Epithelial cell of proximal tubule (primary cell): ENCODE data around the gene PPIL1. TPM values are rescaled to one million over a fixed set of nuclear protein-coding genes. Genes with fewer than 3 reads are reported as not detected.

Source experiments
- DNase-seq: peaks from one replicate; pipeline ENCODE4 v3.0.0-alpha.2; 2011; ENCODE audit warnings: low read depth
- H3K4me3 ChIP-seq: 2 replicates; pipeline ENCODE4 v1.5.1; 2011; ENCODE audit warnings: low read depth, mild to moderate bottlenecking, low read length
- total RNA-seq: library from RNA; depleted of rRNA; stranded (reverse); fragments of >200 nt; gene quantifications from 2 replicates; pipeline ENCODE4 v1.2.3, GENCODE V29; 2015
- TF ChIP-seq, protein P1 (sequence below): conservative IDR thresholded peaks from 2 replicates; pipeline ENCODE4 v1.5.1; 2012; ENCODE audit warnings: low read depth, mild to moderate bottlenecking, low read length

Gene PPIL1
- total RNA-seq, 1 donor from 2014 or later: 26.6 TPM

- TF ChIP-seq, protein P1, sequence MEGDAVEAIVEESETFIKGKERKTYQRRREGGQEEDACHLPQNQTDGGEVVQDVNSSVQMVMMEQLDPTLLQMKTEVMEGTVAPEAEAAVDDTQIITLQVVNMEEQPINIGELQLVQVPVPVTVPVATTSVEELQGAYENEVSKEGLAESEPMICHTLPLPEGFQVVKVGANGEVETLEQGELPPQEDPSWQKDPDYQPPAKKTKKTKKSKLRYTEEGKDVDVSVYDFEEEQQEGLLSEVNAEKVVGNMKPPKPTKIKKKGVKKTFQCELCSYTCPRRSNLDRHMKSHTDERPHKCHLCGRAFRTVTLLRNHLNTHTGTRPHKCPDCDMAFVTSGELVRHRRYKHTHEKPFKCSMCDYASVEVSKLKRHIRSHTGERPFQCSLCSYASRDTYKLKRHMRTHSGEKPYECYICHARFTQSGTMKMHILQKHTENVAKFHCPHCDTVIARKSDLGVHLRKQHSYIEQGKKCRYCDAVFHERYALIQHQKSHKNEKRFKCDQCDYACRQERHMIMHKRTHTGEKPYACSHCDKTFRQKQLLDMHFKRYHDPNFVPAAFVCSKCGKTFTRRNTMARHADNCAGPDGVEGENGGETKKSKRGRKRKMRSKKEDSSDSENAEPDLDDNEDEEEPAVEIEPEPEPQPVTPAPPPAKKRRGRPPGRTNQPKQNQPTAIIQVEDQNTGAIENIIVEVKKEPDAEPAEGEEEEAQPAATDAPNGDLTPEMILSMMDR: peak; percentile 37
- DNase-seq: no peak
These were observed 64.4 kb downstream of the PPIL1 start for GRCh38 chr6:36809941-36810803.

DNA sequence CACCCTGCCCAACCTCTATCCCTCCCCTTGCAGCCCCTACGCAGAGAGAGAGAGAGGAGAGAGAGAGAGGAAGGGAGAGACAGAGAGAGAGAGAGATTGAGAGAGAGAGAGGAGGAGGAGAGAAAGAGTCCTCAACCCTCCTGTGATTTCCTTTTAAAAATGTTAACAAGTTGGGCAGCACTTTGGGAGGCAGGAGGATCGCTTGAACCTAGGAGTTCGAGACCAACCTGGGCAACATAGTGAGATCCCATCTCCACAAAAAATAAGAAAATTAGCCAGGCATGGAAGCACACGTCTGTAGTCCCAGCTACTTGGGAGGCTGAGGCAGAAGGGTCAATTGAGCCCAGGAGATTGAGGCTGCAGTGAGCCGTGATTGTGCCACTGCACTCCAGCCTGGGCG lies 65.4 kb downstream of the PPIL1 start:
- no peak overlapping the region for H3K4me3 ChIP-seq
- TF ChIP-seq, protein P1: no peak
- DNase-seq: no peak

More at GRCh38 chr6:36809941-36810803, 64.4 kb downstream of the PPIL1 start:
- no peak overlapping the region for H3K4me3 ChIP-seq

DNA sequence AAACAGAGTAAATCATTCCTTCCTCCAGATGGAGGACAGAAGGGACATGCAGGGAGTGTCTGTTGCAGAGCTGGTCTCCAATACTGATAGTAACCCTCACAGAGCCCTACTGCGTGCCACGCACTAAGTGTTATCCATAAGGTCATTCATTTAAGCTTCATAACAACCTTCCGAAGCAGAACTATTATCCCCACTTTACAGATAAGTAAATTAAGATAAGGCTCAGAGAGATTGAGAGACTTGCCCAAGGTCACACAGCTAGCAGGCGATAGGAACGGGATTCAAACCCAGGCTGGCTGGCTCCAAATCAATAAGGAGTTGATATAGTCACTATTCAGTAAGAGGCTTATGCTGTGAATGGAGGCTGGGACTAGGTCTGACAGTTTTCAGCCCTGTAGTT lies 66.0 kb downstream of the PPIL1 start:
- H3K4me3 ChIP-seq: no peak overlapping the region
- TF ChIP-seq, protein P1: no peak
- DNase-seq: no peak

GRCh38 chr6:36807750-36808149 lies 66.9 kb downstream of the PPIL1 start:
- TF ChIP-seq, protein P1: no peak
- no peak for DNase-seq
- H3K4me3 ChIP-seq: no peak overlapping the region

GRCh38 chr6:36807143-36807542 lies 67.5 kb downstream of the PPIL1 start:
- TF ChIP-seq, protein P1: no peak
- H3K4me3 ChIP-seq: no peak overlapping the region

GRCh38 chr6:36805917-36806316 lies 68.7 kb downstream of the PPIL1 start:
- TF ChIP-seq, protein P1: no peak
- H3K4me3 ChIP-seq: no peak overlapping the region
- no peak for DNase-seq

More at GRCh38 chr6:36807143-36807542, 67.5 kb downstream of the PPIL1 start:
- DNase-seq: no peak
